Osteocyte (in vitro differentiated cells): ENCODE results near the gene MT3. TPM values are rescaled to one million over a fixed set of nuclear protein-coding genes. Genes with fewer than 3 reads are reported as not detected.

Source experiments
- DNase-seq: peaks from one replicate; pipeline ENCODE4 v3.0.0; 2021; ENCODE audit warnings: mixed read lengths; ENCODE audit not compliant: unreplicated experiment; ENCODE audit errors: extremely low spot score
- H3K27ac Mint-ChIP-seq: one replicate; pipeline ENCODE4 v1.8.0; 2021; ENCODE audit warnings: mild to moderate bottlenecking, mixed read lengths; ENCODE audit not compliant: unreplicated experiment
- H3K27me3 Mint-ChIP-seq: one replicate; pipeline ENCODE4 v1.8.0; 2021; ENCODE audit warnings: mixed read lengths; ENCODE audit not compliant: unreplicated experiment
- H3K36me3 Mint-ChIP-seq: one replicate; pipeline ENCODE4 v1.8.0; 2021; ENCODE audit warnings: mixed read lengths; ENCODE audit not compliant: unreplicated experiment
- H3K4me1 Mint-ChIP-seq: one replicate; pipeline ENCODE4 v1.8.0; 2021; ENCODE audit warnings: mixed read lengths; ENCODE audit not compliant: unreplicated experiment
- H3K4me3 Mint-ChIP-seq: one replicate; pipeline ENCODE4 v1.8.0; 2021; ENCODE audit warnings: mild to moderate bottlenecking, moderate library complexity, mixed read lengths; ENCODE audit not compliant: unreplicated experiment
- H3K9me3 Mint-ChIP-seq: one replicate; pipeline ENCODE4 v1.8.0; 2021; ENCODE audit warnings: mixed read lengths; ENCODE audit not compliant: unreplicated experiment
- long read RNA-seq: library from polyadenylated mRNA; unstranded; transcript quantifications from one replicate; pipeline ENCODE4 v2.0.0, GENCODE V29; 2021
- total RNA-seq: library from RNA; stranded (reverse); gene quantifications from 2 replicates; pipeline ENCODE4 v1.2.1, GENCODE V29; 2021
- TF ChIP-seq, protein P1 (sequence below): fragments of 200-600 bp; sonication (generic); IDR thresholded peaks from 2 replicates; pipeline ENCODE4 v1.5.0; 2021; ENCODE audit warnings: antibody characterized with exemption, mild to moderate bottlenecking, moderate library complexity

MT3 gene
- total RNA-seq = not detected in 2 replicates
- long read RNA-seq = 0 reads

DNA sequence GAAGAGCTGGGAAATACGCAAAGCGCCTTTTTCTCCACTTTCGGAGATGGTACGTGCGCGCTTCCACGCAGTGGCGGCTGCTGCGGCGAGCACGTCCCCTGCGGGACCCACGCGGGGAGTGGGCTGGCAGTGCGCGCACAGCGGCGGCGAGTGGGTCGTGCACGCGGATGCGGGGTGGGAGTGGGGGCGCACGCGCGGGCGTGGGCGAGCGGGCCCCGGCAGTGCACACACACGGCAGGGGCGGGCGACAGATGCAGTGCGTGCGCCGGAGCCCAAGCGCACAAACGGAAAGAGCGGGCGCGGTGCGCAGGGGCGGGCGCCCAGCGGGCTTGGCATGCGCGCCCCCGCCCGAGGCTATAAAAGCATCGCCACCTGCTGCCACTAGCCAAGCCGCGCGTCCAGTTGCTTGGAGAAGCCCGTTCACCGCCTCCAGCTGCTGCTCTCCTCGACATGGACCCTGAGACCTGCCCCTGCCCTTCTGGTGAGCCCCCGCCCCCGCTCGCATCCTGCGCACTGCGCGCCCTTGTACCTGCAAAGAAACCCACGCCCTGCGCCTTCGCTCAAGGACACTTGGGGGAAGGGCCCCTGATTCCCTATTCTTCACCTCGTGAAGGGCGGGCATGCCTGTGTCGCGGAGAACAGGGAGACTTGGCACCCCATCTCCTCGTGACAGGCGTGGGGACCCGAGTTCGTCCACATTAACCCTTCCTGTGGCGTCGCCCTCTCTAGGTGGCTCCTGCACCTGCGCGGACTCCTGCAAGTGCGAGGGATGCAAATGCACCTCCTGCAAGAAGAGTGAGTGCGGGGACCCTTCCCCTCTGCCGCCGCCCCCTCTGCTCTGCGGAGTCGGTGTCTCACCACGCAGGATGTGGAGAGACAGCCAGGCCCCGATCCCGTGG lies at the start of gene MT3:
MT3 (plus strand) TSS at position 388 of the 899 bp plus-strand sequence; CDS start at position 451, 63 bp downstream.
- TF ChIP-seq, protein P1, sequence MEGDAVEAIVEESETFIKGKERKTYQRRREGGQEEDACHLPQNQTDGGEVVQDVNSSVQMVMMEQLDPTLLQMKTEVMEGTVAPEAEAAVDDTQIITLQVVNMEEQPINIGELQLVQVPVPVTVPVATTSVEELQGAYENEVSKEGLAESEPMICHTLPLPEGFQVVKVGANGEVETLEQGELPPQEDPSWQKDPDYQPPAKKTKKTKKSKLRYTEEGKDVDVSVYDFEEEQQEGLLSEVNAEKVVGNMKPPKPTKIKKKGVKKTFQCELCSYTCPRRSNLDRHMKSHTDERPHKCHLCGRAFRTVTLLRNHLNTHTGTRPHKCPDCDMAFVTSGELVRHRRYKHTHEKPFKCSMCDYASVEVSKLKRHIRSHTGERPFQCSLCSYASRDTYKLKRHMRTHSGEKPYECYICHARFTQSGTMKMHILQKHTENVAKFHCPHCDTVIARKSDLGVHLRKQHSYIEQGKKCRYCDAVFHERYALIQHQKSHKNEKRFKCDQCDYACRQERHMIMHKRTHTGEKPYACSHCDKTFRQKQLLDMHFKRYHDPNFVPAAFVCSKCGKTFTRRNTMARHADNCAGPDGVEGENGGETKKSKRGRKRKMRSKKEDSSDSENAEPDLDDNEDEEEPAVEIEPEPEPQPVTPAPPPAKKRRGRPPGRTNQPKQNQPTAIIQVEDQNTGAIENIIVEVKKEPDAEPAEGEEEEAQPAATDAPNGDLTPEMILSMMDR = no peak
- no peak within 1 kb of the TSS for H3K27ac Mint-ChIP-seq
- peaks cover 44% of the 10 kb centered on the region for H3K27me3 Mint-ChIP-seq
- DNase-seq = no peak
- peak within 1 kb of the TSS; percentile 71 for H3K4me3 Mint-ChIP-seq
- no peaks in the 10 kb centered on the region for H3K9me3 Mint-ChIP-seq
- H3K4me1 Mint-ChIP-seq = peaks cover 9% of the 10 kb centered on the region
- H3K36me3 Mint-ChIP-seq = no peaks in the 10 kb centered on the region

DNA sequence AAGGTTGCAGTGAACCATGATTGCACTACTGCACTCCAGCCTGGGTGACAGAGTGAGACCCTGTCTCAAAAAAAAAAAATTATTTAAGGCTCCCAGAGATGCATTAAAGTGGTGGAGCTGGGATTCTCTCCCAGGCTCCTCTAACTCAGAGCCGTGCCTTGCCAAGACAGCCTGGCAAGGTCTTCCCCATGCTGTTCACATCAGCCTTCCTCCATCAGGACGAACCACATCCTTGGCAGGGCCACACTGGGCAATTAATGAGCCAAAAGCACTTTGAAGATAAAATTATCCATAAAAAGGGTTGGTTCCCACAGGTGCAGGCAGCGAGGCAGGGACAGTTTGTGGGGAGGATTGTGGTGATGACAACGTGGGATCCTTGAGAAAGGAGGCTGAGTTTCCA lies 49.7 kb upstream of the MT3 start:
- TF ChIP-seq, protein P1 = no peak
- no peak for DNase-seq
- Mint-ChIP-seq H3K36me3 (no peaks in the 10 kb centered on the region), H3K27ac (no peak overlapping the region), H3K27me3 (peaks cover 11% of the 10 kb centered on the region), H3K4me1 (no peaks in the 10 kb centered on the region), H3K9me3 (no peaks in the 10 kb centered on the region), H3K4me3 (no peak overlapping the region)

DNA sequence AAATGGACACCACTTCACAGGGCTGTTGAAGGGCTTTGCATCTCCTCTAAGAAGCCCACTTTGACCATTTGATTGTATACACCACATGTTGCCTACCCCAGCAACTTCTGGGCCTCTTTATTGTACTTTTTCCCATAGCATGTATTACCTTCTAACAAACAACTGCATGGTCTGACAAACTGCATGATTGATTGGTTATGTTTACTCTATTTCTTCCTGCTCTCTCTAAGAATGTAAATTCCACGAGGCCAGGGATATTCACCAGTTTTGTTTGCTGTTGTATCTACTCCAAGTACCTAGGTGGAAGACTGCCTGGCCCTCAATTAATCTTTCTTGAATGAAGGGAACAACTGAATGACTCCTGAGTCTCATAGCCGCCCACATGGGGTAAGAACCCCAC lies 47.3 kb upstream of the MT3 start:
- Mint-ChIP-seq H3K4me1 (no peaks in the 10 kb centered on the region), H3K27ac (no peak overlapping the region), H3K36me3 (no peaks in the 10 kb centered on the region), H3K27me3 (peaks cover 7% of the 10 kb centered on the region), H3K4me3 (no peak overlapping the region), H3K9me3 (no peaks in the 10 kb centered on the region)
- TF ChIP-seq, protein P1 = no peak
- no peak for DNase-seq

DNA sequence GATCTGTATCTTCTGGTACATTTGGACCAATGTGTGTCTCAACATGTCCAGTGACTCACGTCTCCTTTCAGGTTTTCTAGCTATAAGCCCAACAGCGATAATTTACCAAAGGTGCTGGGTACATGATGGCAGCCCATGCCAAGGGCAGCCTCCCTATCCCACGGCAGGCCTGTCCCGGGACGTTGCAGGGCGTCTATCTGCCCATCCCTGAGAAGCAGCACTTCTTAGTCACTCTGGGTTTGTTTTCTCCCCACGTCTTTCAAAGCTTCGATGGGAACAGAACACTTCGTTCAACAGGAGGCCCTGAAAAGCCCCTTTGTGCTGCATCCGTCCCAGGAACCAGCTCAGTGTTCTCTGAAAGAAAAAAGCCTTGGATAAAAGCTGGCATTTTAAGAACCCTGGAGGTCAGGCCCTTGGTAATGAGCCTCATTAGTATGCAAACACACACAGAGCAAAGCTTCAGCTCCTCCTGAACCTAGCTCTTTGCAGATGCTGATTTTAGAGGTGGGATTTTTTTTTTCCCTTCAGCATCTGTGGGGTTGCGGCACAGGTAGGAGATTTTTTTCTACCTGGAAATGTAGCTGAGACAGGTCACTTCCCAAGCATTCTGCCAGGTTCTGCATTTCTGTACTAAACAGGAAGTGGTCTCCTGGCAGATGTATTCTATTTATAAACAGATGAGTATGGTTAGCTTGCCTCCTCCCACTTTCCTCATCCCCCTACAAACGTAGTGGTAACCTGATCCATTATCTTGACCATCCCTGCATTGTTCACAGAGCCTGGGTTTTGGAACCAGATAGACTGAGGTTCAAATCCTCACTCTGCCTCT lies 42.0 kb upstream of the MT3 start:
- Mint-ChIP-seq H3K27me3 (no peaks in the 10 kb centered on the region), H3K27ac (no peak overlapping the region), H3K36me3 (no peaks in the 10 kb centered on the region), H3K9me3 (no peaks in the 10 kb centered on the region), H3K4me3 (no peak overlapping the region), H3K4me1 (peaks cover 5% of the 10 kb centered on the region)
- no peak for DNase-seq
- TF ChIP-seq, protein P1 = no peak
